T-helper 1 cell treated with Interleukin-12 subunit alpha and Interleukin-12 subunit beta and Interleukin-4 antibody, amounts not matched to agents 30 μg/mL and 1 μg/mL, for 36 hours (primary cell): ENCODE measurements around the gene KCNE2.
"Not testable (repeated sequence)": the region's sequence is repeated elsewhere in the genome, so short reads cannot be mapped to it uniquely, and the experiment has no call there.

Experiments
- H3K27ac Mint-ChIP-seq: one replicate; pipeline ENCODE4 v1.8.0; 2021; ENCODE audit warnings: mild to moderate bottlenecking, mixed read lengths
- H3K27me3 Mint-ChIP-seq: one replicate; pipeline ENCODE4 v1.8.0; 2021; ENCODE audit warnings: low read depth, mixed read lengths
- H3K36me3 Mint-ChIP-seq: one replicate; pipeline ENCODE4 v1.8.0; 2021; ENCODE audit warnings: low read depth, mixed read lengths
- H3K4me1 Mint-ChIP-seq: one replicate; pipeline ENCODE4 v1.8.0; 2021; ENCODE audit warnings: low read depth, mixed read lengths
- H3K4me3 Mint-ChIP-seq: one replicate; pipeline ENCODE4 v1.8.0; 2021; ENCODE audit warnings: mild to moderate bottlenecking, moderate library complexity, mixed read lengths
- H3K9me3 Mint-ChIP-seq: one replicate; pipeline ENCODE4 v1.8.0; 2021; ENCODE audit warnings: mixed read lengths

KCNE2 gene

DNA sequence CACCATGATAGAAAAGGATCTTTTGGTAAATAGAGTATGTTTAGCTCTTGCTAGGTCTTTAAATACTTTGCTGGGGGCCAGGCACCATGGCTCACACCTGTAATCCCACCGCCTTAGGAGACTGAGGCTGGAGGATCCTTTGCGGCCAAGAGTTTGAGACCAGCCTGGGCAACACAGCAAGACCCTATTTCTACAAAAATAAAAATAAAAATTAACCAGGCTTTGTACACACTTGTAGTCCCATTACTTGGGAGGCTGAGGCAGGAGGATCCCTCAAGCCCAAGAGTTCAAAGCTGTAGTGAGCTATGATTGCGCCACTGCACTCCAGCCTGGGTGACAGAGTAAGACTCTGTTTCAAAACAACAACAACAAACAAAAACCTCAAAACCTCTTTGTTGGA lies 1.1 kb upstream of the KCNE2 start:
- Mint-ChIP-seq H3K4me1 (peaks cover 5% of the 10 kb centered on the region), H3K9me3 (no peaks in the 10 kb centered on the region), H3K27me3 (peaks cover 22% of the 10 kb centered on the region), H3K4me3 (no peak overlapping the region), H3K27ac (no peak overlapping the region), H3K36me3 (no peaks in the 10 kb centered on the region)

DNA sequence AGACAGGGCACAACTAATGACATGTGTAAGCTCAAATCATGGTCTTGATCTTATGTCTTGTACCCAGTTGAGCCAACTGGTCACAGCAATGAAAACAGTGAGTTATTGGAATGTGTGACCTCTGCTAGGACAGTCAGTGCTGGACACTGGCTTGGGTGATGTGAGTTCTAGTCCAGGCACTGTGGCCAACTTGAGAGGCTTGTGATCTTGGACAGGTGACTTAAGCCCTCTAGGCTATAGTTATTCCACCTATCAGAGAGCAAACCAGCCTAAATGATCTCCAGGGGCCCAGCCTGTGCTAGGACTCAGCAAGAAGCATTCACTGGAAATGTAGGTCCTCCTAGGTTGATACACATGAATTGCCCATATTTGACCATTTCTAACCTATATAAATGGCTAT lies 1.1 kb downstream of the KCNE2 start:
- Mint-ChIP-seq H3K4me3 (no peak overlapping the region), H3K36me3 (no peaks in the 10 kb centered on the region), H3K4me1 (peaks cover 5% of the 10 kb centered on the region), H3K27ac (no peak overlapping the region), H3K9me3 (no peaks in the 10 kb centered on the region), H3K27me3 (peaks cover 22% of the 10 kb centered on the region)

DNA sequence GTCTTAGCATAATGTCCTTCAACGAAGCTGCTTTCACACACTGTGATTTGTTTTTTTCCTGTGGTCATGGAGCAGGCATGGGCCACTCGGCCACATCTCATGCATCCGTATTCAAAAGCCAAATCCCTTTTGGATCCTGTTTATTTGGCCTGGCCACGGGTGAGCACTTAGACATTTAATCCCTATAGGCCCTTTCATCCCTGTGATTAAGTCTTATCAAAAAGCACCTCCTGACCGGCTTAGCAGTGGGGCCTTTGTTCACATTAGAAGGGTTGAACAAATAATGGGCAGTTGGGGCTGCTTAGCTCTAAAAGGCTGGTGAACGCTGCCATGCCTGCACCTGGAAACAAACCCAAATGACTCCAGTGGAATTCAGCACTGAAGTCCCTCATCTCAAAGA lies 2.0 kb downstream of the KCNE2 start:
- Mint-ChIP-seq H3K4me1 (peaks cover 5% of the 10 kb centered on the region), H3K27me3 (peaks cover 31% of the 10 kb centered on the region), H3K27ac (no peak overlapping the region), H3K4me3 (no peak overlapping the region), H3K9me3 (no peaks in the 10 kb centered on the region), H3K36me3 (no peaks in the 10 kb centered on the region)

DNA sequence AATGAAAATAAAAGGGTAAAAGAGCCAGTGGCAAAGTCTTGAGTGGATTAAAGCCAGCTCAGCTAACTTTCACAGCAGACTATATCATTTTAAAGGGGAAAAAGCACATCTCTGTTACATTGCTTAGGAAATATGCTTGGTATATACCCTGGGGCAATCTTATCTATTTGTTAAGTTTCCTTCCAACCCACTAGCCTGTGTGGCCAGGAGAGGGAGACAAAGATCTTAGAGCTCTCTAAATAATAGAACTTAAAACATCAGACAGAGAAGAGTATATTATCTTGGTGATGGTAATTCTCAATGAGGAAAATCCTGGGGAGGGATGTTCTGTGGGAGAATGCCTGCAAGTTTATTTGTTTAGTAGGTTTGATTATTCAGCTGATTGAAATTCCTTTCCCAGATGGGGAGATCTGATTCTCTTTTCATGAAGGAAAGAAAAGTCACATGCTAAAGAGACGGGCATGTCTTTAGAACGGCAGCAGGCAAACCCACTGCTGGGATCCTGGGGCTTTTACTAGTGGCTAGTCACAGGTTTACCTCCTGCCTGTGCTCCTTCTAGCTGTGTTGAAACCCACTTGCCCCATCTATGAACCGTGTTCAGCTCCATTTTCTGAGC lies 3.6 kb downstream of the KCNE2 start:
- Mint-ChIP-seq H3K36me3 (no peaks in the 10 kb centered on the region), H3K27me3 (peaks cover 30% of the 10 kb centered on the region), H3K4me1 (no peaks in the 10 kb centered on the region), H3K9me3 (no peaks in the 10 kb centered on the region), H3K27ac (no peak overlapping the region), H3K4me3 (no peak overlapping the region)

DNA sequence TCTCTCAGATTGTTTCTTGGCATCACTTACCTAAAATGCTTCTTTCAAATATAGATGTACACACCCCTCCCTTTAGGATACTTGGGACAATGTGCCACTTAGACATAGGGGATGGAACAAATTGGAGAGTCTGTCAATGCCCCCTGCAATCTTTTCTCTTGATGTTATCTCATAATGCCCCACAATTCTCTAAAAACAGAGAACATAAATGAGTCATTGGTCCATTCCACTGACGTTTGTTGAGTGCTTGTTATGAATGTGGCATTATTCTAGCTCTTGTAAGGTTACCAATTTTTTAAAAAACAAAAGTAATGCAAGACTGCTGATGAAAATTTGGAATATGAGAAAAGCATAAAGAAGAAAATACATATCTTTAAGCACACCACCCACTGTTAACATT lies 5.9 kb downstream of the KCNE2 start:
- Mint-ChIP-seq H3K4me1 (peaks cover 1% of the 10 kb centered on the region), H3K27ac (no peak overlapping the region), H3K9me3 (no peaks in the 10 kb centered on the region), H3K36me3 (no peaks in the 10 kb centered on the region), H3K27me3 (peaks cover 24% of the 10 kb centered on the region), H3K4me3 (no peak overlapping the region)

DNA sequence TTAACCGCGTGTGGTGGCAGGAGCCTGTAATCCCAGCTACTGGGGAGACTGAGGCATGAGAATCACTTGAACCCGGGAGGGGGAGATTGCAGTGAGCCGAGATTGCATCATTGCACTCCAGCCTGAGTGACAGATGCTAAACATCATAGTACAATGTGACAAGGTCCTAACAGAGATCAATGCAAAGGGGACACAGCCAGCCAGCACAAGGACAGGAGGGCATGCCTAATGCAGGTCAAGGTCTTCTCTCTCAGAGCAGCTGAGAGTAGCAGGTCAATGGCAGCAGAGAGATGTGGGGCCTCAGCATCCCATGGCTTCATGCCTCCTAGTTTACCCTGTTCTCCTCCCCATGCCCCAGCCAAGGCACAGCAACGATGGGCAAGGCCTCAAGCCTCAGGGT lies 8.5 kb downstream of the KCNE2 start:
- peaks cover 24% of the 10 kb centered on the region for H3K27me3 Mint-ChIP-seq

DNA sequence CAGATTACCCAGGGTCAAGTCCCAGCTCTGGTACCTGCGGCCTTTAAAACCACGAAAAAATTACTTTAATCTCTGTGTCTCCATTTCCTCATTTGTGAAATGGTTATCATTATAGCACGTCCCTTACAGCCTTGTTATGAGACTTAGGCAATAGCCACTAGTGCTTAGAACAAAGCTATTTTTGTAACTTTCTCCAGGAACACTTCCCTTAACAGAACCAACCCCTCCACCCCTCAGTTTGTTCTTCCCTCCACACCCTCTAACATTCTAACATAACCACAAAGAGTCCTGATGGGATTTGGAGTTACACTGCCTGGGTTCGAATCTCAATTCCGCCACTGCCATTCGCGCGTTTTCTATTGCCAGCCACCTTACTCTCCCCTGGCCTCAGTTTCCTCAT lies 10.7 kb downstream of the KCNE2 start:
- H3K27ac Mint-ChIP-seq, H3K4me1 Mint-ChIP-seq, H3K4me3 Mint-ChIP-seq, H3K9me3 Mint-ChIP-seq, H3K36me3 Mint-ChIP-seq: not testable (repeated sequence)
- H3K27me3 Mint-ChIP-seq: peaks cover 17% of the 10 kb centered on the region

More for the DNA sequence above, 8.5 kb downstream of the KCNE2 start:
- Mint-ChIP-seq H3K9me3 (no peaks in the 10 kb centered on the region), H3K36me3 (no peaks in the 10 kb centered on the region), H3K27ac (no peak overlapping the region), H3K4me3 (no peak overlapping the region), H3K4me1 (peaks cover 1% of the 10 kb centered on the region)

DNA sequence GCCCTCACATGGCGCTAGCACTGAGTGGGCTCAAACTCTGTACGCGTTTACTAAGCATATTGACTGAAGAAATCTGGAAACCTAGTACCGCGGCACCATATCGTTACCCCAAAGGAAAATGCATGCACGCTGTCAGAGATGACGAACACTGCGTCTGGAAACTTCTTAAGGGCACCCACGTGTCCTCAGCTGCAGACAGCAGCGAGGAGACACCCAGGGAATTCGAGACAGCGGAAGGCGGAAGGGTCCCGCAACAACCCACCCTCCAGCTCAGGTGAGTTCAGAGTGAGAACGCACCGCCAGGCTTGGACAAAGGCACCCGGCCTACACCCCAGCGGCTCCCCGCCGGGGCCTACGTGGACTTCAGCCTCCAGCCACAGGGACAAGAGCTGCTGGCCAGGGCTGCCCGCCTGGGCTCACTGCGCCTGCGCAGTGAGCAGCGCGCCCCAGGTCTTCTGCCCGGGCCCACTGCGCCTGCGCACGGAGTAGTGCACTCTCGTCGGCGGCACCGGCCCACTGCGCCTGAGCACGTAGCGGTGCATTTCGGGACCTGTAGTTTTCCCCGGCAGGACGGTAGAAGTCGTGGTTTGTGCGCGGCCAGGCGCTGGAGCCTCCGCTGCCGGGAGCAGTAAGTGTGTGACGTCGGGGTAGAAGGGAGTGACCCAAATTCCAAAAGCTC lies 11.3 kb downstream of the KCNE2 start, which contains the start of gene SMIM11:
SMIM11 (plus strand) TSS at position 568 of the 679 bp plus-strand sequence. CDS start 3,998 bp downstream, outside the sequence.
- H3K27me3 Mint-ChIP-seq: peaks cover 11% of the 10 kb centered on the region
- not testable (repeated sequence) for H3K4me3 Mint-ChIP-seq, H3K9me3 Mint-ChIP-seq, H3K4me1 Mint-ChIP-seq, H3K36me3 Mint-ChIP-seq, H3K27ac Mint-ChIP-seq

DNA sequence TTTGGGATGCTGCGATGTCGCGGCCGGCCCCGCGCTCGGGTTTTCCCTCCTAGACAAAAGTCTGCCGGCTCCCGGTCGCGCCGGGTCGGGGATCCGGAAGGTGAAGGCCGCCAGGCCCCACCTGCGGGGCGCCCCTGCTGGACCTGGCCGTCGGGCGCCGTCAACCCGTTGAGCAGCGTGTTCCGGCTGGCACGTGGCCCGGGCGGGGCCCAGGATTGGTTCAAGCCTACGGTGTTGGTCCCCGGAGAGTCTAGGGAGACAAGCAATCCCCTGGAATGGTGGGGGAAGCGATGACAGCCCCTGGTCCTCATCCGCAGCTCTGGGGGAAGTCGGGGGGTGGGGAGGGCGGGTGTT lies 11.8 kb downstream of the KCNE2 start:
- H3K4me3 Mint-ChIP-seq: not testable (repeated sequence)

DNA sequence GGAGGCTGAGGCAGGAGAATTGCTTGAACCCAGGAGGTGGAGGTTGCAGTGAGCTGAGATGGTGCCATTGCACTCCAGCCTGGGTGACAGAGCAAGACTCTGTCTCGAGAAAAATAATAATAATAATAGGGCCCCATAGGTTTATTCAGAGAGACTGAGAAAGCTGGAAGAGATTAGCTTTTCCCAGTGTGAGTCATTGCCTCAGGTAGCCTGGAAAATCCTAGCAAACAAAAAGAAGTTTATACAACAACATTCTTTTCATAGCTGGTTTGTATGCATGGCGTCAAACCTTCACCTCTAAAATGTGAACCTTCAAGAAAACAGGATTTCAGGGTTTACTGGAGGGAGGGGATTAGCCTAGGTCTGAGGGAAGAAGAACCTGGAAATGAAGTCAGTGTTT lies 19.3 kb downstream of the KCNE2 start:
- H3K4me1 Mint-ChIP-seq, H3K27ac Mint-ChIP-seq, H3K27me3 Mint-ChIP-seq, H3K4me3 Mint-ChIP-seq, H3K36me3 Mint-ChIP-seq, H3K9me3 Mint-ChIP-seq: not testable (repeated sequence)

More for the DNA sequence above, 11.8 kb downstream of the KCNE2 start:
- H3K36me3 Mint-ChIP-seq, H3K27ac Mint-ChIP-seq, H3K4me1 Mint-ChIP-seq, H3K9me3 Mint-ChIP-seq, H3K27me3 Mint-ChIP-seq: not testable (repeated sequence)

DNA sequence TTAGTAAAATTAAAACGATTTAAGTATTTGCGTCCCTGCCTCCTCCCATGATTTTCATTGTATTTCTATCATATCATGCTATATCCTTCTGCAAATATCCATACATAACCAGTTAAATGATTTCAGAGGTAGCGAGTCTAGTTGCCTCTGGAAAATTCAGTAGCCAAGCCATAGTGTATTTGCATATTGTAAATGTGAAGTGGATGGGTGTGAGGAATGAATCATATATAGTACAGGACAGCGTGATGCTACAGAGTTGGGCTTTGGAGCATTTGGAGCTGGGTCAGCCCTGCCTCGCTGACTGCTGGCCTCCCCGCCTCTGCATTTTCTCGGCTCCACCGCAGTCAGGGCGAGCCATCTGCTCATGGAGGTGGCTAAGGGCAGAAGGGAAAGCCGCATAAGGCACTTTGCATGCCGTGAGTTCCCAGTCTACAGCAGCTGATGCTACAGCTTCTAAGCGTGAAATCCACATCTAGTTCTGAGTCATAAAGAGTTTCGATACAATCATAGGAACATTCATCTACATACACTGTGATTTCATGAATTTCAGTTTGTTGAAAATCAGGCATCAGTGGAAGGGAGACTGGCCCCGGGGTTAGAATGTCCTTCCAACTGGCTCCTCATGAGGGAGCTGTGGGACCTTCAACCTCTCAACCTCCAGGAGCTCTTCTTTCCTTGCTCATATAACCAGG lies 20.1 kb downstream of the KCNE2 start:
- H3K27ac Mint-ChIP-seq, H3K4me3 Mint-ChIP-seq, H3K9me3 Mint-ChIP-seq, H3K36me3 Mint-ChIP-seq, H3K27me3 Mint-ChIP-seq, H3K4me1 Mint-ChIP-seq: not testable (repeated sequence)

DNA sequence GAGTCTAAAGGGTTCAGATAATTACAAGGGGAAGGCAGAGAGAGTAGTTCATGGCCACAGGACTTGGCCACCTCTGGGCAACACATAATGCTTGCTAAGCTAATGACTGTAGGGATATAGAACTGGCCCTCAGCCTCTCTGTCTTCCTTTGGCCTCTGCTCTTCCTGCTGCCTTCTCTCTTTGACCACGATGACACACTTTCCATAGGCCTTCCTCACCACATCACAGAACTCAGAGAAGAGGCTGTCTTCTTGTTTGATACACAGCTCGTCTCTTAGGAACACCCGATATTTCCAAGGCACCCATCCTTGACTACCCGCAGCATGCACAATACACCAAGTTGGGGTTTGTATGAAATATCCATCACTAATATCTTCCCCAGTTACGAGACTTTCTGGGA lies 36.7 kb downstream of the KCNE2 start:
- not testable (repeated sequence) for H3K9me3 Mint-ChIP-seq, H3K4me1 Mint-ChIP-seq, H3K4me3 Mint-ChIP-seq, H3K27me3 Mint-ChIP-seq, H3K36me3 Mint-ChIP-seq, H3K27ac Mint-ChIP-seq

DNA sequence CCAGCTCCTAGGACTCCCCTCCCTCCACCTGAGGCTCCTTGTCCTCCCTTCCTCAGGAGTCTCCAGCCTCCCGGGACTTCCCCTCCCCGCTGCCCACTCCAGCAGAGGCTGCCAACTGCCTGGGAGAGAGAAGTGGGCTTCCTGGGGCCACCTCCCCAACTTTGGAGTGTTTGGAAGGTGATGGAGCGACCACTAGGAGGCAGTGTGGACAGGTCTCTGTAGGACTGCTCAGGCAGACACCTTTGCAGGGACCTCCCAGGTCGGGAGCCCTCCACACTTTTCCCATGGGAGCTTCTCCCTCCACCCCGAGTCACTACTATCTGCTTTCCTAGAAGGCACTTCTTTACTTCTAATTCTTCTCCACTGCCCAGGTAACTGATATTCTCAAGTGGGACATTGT lies 40.9 kb downstream of the KCNE2 start:
- not testable (repeated sequence) for H3K27ac Mint-ChIP-seq

DNA sequence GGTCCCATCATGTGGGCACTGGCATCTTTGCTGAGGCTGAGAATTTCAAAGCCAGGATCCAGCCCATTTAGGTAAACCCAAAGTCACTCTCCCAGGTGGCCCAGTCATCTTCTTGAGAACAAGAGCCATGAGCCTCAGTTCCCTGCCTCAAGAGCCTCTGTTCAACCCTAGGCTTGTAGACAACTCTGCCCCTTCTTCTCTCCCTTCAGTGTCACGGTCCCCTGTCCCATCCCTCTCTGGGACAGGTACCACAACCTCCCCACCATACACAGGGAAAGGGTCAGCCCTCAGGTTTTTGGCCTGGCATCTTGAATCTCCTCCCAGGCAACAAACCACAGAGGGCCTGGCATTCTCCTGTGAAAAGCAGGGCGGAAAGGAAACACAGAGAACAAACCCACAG lies 41.9 kb downstream of the KCNE2 start:
- H3K4me3 Mint-ChIP-seq, H3K27me3 Mint-ChIP-seq, H3K4me1 Mint-ChIP-seq, H3K27ac Mint-ChIP-seq, H3K9me3 Mint-ChIP-seq, H3K36me3 Mint-ChIP-seq: not testable (repeated sequence)

More for the DNA sequence above, 40.9 kb downstream of the KCNE2 start:
- not testable (repeated sequence) for H3K9me3 Mint-ChIP-seq, H3K36me3 Mint-ChIP-seq, H3K4me3 Mint-ChIP-seq, H3K4me1 Mint-ChIP-seq, H3K27me3 Mint-ChIP-seq

DNA sequence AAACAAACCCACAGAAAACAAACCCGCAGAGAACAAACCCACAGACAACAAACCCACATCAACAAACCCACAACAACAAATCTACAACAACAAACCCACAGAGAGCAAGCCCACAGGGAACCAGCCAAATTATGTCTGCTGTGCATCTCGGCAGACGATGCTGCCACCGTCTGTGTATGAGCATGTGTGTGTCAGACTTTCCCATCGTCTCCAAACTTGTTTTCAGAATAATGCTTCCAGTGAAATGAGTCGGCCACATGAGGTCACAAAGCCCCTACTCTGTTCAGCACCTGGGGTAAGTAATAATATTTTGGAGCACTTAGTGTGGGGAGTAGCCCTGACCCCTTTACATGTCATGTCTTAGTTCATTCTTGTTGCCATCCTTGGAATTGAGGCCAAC lies 42.3 kb downstream of the KCNE2 start:
- H3K27me3 Mint-ChIP-seq, H3K36me3 Mint-ChIP-seq, H3K4me3 Mint-ChIP-seq, H3K27ac Mint-ChIP-seq, H3K9me3 Mint-ChIP-seq, H3K4me1 Mint-ChIP-seq: not testable (repeated sequence)
